ENCODE measurements around the gene COX7A1.

The COX7A1 gene

DNA sequence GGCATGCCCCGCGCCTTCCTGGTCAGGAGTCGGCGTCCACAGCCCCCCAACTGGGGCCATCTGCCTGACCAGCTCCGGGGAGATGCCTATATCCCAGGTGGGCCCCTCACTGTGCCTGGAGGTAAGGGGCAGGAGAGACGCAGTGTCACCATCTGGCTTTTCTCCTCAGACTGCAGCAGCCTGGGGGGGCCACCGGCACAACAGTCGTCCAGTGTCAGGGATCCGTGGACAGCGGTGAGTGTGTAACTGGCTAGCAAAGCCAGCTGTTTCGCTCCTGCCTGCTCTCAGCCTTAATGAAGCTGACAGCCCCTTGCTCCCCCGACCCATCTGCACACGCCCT, 41.1 kb downstream of the COX7A1 start:
- DNase-seq, result no peak

DNA sequence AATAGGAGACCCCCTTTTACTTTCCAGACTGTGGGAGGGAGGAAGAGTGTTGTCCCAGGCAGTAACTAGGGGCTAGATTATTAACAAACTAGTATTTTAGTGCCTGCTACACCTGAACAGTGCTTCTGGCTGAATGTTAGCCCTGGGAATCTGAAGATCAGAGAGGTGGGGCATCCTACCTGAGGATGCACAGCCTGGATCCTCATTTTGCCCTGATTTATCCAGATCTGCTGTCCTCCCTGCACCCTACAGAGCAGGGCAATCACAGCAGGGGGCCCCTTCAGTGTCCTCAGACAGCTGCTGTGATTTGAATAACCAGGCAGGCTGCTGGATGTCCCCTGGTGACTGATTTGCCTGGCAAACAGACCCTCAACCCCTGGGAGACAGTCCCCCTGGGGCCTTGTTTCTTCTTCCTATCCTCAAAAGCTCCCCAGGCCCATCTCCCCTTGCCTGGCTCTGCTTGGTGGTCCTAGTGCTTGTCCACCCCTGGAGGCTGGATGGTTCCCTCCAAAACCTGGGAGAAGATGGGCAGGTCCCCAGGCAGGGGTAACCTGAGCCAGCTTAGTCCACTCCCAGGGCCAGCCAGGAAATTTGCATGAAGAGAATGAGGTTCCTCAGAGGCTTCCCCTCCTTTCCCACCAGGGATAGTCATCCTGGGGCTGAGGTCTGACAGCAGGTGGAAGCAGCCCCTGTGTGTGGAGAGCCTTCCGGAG, 41.6 kb downstream of the COX7A1 start, which contains the start of gene OVOL3:
Gene OVOL3 (plus strand): TSS at position 657 of the 713 bp plus-strand sequence. CDS start 60 bp downstream, outside the sequence.
- no peak for DNase-seq

- no peak for DNase-seq
These were observed 43.6 kb downstream of the COX7A1 start for GRCh38 chr19:36108684-36109083.

DNA sequence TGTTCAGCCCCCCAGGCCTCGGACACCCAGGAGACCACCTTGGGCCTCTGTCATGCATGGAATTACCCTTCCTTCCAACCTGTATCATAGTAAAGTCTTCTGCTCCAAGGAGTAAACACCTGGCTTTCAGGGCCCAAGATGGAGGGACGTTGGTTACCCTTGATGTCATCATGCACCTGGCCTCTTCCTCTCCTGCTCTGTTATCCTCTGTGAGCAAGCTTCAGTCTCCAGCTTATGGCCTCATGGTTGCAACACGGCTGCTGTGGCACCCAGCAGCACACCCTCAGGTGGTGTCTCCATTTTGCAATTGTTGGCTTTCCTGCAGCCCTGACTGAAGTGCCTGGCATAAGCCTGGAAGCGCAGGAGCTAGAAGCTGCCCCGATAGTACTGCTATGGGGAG, 45.3 kb downstream of the COX7A1 start:
- DNase-seq, result no peak

DNA sequence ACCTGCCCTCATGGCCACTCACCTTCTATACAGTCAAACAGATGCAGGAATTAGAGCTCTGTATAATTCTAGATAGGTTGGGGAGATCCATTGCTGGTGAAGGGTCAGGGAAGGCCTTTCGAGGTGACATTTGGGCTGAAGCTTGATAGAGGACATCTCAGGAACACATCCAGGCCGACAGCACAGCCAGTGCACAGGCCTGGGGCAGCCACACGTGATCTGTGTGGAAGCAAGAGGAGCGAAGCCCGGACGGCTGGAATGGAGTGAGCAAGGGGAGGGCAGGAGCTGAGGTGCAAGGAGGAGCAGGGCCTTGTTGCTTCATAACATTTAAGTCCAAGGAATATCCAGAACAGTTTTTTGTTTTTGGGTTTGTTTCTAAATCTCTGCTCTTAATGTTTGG, 45.8 kb downstream of the COX7A1 start:
- DNase-seq, result no peak

DNA sequence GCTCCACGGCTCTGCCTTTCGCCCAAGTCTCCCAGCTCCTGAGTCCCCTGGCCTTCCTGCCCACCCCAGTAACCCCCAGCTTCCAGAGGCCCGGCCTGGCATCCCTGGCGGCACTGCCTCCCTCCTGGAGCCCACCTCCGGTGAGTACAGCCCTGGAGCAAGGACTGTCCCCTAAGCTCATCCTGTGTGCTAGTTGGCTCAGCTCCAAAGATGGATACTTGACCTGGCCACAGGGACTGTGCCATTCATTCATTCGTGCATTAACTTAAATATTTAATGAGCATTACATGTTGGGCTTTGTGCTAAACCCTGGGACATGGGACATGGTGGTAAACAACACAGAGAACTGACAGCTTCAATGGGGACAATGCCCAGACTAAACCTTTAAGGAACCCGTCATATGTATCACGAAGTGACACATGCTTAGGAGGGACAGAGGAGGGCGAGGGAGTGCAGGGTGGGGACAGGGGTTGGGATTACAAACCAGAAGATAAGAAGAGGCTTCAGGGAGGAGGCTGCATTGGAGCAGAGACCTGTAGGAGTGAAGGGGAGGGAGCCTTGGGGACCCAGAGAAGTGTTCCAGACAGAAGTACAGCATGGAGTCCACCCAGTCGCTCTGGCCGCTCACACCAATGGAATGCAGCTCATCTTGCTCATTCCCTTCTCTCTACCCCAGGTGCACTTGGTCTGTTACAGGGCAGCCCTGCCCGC, 48.2 kb downstream of the COX7A1 start:
- DNase-seq, result no peak

- DNase-seq, result no peak
These were observed 49.1 kb downstream of the COX7A1 start for GRCh38 chr19:36103040-36103626.

DNA sequence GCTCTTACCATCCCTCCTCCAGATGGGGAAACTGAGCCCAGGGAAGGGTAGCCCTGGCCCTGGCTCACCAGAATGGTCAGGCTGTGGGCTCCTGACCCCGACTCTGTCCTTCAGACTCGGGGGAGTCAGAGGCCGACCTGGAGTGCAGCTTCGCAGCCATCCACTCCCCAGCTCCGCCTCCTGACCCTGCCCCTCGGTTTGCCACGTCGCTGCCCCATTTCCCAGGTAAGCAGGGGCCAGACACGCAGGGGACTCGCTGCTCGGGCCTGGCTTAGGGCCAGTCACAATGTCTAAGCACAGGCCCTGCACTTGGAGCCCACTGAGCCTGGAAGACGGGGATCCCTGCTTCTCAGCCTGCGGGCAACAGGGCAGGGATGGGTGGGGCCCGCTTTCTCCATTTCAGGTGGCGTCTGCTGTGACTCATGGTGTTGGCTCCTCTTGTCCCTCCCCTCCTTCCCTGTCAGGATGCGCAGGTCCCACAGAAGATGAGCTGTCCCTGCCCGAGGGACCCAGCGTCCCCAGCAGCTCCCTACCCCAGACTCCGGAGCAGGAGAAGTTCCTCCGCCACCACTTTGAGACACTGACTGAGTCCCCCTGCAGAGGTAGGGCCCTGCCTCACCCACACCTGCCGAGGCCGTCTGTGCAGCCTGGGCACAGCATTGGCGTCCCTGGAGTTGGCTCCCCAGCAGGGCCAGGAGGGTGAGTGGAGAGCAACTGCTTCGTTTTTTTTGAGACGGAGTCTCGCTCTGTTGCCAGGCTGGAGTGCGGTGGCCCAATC, 50.5 kb downstream of the COX7A1 start:
- DNase-seq, result no peak
